Measurements from ENCODE around the gene OTOF.

GRCh38 chr2:26469092-26469710 lies 8.7 kb downstream of the OTOF start:
- TF ChIP-seq SRF (IDR thresholded peaks at IDR 0.05; ENCODE audit: low read depth) (no peak), SP1 (IDR thresholded peaks at IDR 0.05; ENCODE audit: low read depth) (no peak), EGR1 (IDR thresholded peaks at IDR 0.05; ENCODE audit: low read depth) (no peak), POLR2A (IDR thresholded peaks at IDR 0.05; ENCODE audit: borderline replicate concordance, extremely low read depth, insufficient read depth, insufficient read length) (no peak), ZNF274 (IDR thresholded peaks at IDR 0.05; ENCODE audit: low read depth, low read length) (no peak), POLR2AphosphoS5 (IDR thresholded peaks at IDR 0.05; ENCODE audit: low read depth, low read length) (no peak), EZH2phosphoT487 (IDR thresholded peaks at IDR 0.05; ENCODE audit: borderline replicate concordance) (no peak), EZH2 (IDR thresholded peaks at IDR 0.05) (no peak), YY1 (IDR thresholded peaks at IDR 0.05; ENCODE audit: extremely low read depth, insufficient replicate concordance, low read depth, low read length) (no peak)
- TF ChIP-seq, protein P1, sequence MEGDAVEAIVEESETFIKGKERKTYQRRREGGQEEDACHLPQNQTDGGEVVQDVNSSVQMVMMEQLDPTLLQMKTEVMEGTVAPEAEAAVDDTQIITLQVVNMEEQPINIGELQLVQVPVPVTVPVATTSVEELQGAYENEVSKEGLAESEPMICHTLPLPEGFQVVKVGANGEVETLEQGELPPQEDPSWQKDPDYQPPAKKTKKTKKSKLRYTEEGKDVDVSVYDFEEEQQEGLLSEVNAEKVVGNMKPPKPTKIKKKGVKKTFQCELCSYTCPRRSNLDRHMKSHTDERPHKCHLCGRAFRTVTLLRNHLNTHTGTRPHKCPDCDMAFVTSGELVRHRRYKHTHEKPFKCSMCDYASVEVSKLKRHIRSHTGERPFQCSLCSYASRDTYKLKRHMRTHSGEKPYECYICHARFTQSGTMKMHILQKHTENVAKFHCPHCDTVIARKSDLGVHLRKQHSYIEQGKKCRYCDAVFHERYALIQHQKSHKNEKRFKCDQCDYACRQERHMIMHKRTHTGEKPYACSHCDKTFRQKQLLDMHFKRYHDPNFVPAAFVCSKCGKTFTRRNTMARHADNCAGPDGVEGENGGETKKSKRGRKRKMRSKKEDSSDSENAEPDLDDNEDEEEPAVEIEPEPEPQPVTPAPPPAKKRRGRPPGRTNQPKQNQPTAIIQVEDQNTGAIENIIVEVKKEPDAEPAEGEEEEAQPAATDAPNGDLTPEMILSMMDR (IDR thresholded peaks at IDR 0.05 in 2 of 3, conservative IDR thresholded peaks at IDR 0.05 in 1 of 3; ENCODE audit: borderline replicate concordance in 1 of 3, insufficient read depth in 1 of 3, low read depth in 2 of 3, low read length in 2 of 3): peak; percentile 81 to 87 (median 84)
- TF ChIP-seq, protein P2, sequence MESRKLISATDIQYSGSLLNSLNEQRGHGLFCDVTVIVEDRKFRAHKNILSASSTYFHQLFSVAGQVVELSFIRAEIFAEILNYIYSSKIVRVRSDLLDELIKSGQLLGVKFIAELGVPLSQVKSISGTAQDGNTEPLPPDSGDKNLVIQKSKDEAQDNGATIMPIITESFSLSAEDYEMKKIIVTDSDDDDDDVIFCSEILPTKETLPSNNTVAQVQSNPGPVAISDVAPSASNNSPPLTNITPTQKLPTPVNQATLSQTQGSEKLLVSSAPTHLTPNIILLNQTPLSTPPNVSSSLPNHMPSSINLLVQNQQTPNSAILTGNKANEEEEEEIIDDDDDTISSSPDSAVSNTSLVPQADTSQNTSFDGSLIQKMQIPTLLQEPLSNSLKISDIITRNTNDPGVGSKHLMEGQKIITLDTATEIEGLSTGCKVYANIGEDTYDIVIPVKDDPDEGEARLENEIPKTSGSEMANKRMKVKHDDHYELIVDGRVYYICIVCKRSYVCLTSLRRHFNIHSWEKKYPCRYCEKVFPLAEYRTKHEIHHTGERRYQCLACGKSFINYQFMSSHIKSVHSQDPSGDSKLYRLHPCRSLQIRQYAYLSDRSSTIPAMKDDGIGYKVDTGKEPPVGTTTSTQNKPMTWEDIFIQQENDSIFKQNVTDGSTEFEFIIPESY (IDR thresholded peaks at IDR 0.05; ENCODE audit: extremely low read depth, insufficient replicate concordance, low read length): no peak
- TF ChIP-seq, protein P3, sequence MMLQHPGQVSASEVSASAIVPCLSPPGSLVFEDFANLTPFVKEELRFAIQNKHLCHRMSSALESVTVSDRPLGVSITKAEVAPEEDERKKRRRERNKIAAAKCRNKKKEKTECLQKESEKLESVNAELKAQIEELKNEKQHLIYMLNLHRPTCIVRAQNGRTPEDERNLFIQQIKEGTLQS (IDR thresholded peaks at IDR 0.05): no peak

Measured in HCT116 (cell line).